Activated CD4-positive, alpha-beta memory T cell treated with anti-CD3 and anti-CD28 coated beads for 36 hours (primary cell): ENCODE results near the gene CD101. TPM values are rescaled to one million over a fixed set of nuclear protein-coding genes. Genes with fewer than 3 reads are reported as not detected.

Source experiments
- CTCF ChIA-PET: fragments of 350-600 bp; sonication (Branson Sonifier 250); formaldehyde crosslinking; loops from one replicate; lab custom pipeline; 2021; ENCODE audit warnings: antibody characterized with exemption, inconsistent platforms; lab: Charles Lee
- POLR2A ChIA-PET: fragments of 350-600 bp; sonication (Branson Sonifier 250); formaldehyde crosslinking; loops from one replicate; lab custom pipeline; 2021; ENCODE audit warnings: antibody characterized with exemption; lab: Charles Lee
- DNase-seq: peaks from one replicate; pipeline ENCODE4 v3.0.0-alpha.2; 2020
- H3K27ac Mint-ChIP-seq: one replicate; pipeline ENCODE4 v1.8.0; 2021; ENCODE audit warnings: mixed read lengths
- H3K27me3 Mint-ChIP-seq: one replicate; pipeline ENCODE4 v1.8.0; 2021; ENCODE audit warnings: mixed read lengths
- H3K36me3 Mint-ChIP-seq: one replicate; pipeline ENCODE4 v1.8.0; 2021; ENCODE audit warnings: mixed read lengths
- H3K4me1 Mint-ChIP-seq: one replicate; pipeline ENCODE4 v1.8.0; 2021; ENCODE audit warnings: low read depth, mixed read lengths
- H3K4me3 Mint-ChIP-seq: one replicate; pipeline ENCODE4 v1.8.0; 2021; ENCODE audit warnings: mild to moderate bottlenecking, mixed read lengths
- H3K9me3 Mint-ChIP-seq: one replicate; pipeline ENCODE4 v1.8.0; 2021; ENCODE audit warnings: mixed read lengths
- intact Hi-C: fragments of 100-400 bp; cut with micrococcal nuclease; formaldehyde crosslinking; loops from one replicate; pipeline ENCODE4 v1.15.1; 2023
- total RNA-seq, 2 experiments: library from RNA; stranded (reverse); gene quantifications; one replicate each; pipeline ENCODE4 v1.2.3, GENCODE V29; 2021

Gene CD101, protein sequence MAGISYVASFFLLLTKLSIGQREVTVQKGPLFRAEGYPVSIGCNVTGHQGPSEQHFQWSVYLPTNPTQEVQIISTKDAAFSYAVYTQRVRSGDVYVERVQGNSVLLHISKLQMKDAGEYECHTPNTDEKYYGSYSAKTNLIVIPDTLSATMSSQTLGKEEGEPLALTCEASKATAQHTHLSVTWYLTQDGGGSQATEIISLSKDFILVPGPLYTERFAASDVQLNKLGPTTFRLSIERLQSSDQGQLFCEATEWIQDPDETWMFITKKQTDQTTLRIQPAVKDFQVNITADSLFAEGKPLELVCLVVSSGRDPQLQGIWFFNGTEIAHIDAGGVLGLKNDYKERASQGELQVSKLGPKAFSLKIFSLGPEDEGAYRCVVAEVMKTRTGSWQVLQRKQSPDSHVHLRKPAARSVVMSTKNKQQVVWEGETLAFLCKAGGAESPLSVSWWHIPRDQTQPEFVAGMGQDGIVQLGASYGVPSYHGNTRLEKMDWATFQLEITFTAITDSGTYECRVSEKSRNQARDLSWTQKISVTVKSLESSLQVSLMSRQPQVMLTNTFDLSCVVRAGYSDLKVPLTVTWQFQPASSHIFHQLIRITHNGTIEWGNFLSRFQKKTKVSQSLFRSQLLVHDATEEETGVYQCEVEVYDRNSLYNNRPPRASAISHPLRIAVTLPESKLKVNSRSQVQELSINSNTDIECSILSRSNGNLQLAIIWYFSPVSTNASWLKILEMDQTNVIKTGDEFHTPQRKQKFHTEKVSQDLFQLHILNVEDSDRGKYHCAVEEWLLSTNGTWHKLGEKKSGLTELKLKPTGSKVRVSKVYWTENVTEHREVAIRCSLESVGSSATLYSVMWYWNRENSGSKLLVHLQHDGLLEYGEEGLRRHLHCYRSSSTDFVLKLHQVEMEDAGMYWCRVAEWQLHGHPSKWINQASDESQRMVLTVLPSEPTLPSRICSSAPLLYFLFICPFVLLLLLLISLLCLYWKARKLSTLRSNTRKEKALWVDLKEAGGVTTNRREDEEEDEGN
- total RNA-seq, result under 1 TPM; 0.14 to 0.19 TPM

DNA sequence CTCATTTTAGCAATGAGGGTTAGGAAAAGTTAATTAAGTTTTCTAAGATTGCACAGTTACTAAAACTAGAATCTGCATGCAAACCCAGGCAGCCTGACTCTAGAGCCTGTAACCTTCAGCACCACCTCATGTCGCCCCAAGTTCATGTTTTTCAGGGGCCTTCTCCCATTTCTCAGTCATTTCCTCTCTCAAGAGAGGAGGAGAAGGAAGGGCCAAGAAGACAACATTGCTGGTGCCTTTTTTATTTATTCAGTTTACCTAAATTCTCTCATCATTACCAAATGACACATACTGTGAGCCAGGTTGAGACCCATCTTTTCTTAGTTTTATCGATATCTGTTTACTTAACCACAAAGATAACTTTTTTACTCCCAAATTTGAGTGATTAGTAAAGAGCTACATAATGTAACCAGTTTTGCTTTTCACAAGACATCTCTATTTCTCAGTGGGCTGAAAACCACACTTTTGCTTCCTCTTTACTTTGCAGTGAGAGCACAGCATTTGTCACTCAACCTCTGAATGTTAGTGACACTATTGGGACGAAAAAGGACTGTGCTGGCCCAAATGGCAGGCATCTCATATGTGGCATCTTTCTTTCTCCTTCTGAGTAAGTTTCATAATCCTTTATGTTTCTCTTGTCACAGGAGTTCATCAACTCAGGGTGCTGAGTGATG, at the start of gene CD101:
CD101 (plus strand) TSS at position 507 of the 674 bp plus-strand sequence; CDS start at position 565, 58 bp downstream.
- intact Hi-C loops, result loop anchor here (1.0 to 5.0 kb wide), 10 partner anchors 15 to 263 kb away; partner anchors contain the start of gene TTF2
- peak; percentile 66 for DNase-seq
- no peaks in the 10 kb centered on the region for H3K27me3 Mint-ChIP-seq
- ChIA-PET POLR2A (interaction anchor here (0.7 to 1.4 kb wide), 6 partner anchors 10 to 445 kb away, joined by 3 to 5 read pairs (median 4); no protein-coding TSS in a partner anchor), CTCF (interaction anchor here (0.6 to 0.9 kb wide), 4 partner anchors 8 to 427 kb away, joined by 3 read pairs; no protein-coding TSS in a partner anchor)
- no peaks in the 10 kb centered on the region for H3K36me3 Mint-ChIP-seq
- H3K4me3 Mint-ChIP-seq, result no peak within 1 kb of the TSS
- H3K27ac Mint-ChIP-seq, result peak within 1 kb of the TSS; percentile 26
- H3K9me3 Mint-ChIP-seq, result no peaks in the 10 kb centered on the region
- H3K4me1 Mint-ChIP-seq, result peaks cover 31% of the 10 kb centered on the region

DNA sequence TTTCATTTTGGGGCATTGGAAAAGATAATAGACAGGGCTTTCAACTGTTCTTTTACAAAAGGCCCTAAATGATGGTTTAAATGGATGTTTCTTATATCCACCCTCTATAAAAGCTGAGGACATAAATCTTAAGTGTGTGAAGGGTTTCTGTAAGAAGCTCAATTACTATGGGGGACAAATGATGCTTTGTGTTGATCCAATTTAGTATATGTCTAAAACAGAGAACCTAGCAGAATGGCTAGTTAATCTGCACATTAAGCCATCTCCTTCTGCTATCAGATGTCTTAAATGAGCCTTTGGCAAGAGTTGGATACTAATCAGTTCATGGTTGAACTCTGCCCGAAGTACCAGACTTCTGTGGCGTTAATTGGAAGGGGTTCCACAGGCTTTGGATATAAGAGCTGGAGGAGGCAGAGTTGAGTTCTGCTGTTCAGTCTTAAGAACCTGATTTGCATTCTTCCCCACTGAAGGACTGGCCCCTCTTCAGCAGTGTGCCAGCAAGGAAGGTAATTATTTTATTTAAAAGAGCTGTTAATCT, 48.8 kb upstream of the CD101 start:
- intact Hi-C loops, result no loop called here
- H3K27ac Mint-ChIP-seq, result no peak overlapping the region
- ChIA-PET POLR2A (no interaction called here), CTCF (interaction anchor here (0.7 kb wide), 1 partner anchor 421 kb away, joined by 4 read pairs; no protein-coding TSS in a partner anchor)
- H3K27me3 Mint-ChIP-seq, result no peaks in the 10 kb centered on the region
- no peaks in the 10 kb centered on the region for H3K4me1 Mint-ChIP-seq
- no peak overlapping the region for H3K4me3 Mint-ChIP-seq
- no peaks in the 10 kb centered on the region for H3K9me3 Mint-ChIP-seq
- no peaks in the 10 kb centered on the region for H3K36me3 Mint-ChIP-seq
- no peak for DNase-seq

DNA sequence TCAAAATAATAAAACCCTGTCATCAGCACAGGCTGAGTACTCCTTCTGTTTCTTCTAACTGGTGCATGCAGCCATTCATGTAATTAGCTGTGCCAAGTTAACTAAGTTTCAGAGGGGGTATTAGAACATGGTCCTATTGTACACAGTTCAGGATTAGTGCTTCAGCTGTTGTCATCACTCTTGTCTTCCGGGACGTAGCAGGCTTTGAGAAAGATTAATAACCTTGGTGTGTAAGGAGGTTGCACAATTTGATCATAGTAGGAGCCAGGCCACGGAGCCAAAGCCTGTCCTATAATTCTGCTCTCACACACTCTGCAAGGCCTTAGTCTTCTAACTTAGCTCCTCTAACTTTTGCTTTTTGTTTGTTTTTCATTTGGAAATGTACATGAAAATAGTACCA, 47.1 kb upstream of the CD101 start:
- ChIA-PET CTCF (no interaction called here), POLR2A (no interaction called here)
- Mint-ChIP-seq H3K27ac (no peak overlapping the region), H3K4me3 (no peak overlapping the region), H3K36me3 (no peaks in the 10 kb centered on the region), H3K27me3 (no peaks in the 10 kb centered on the region), H3K9me3 (no peaks in the 10 kb centered on the region), H3K4me1 (no peaks in the 10 kb centered on the region)
- no peak for DNase-seq
- intact Hi-C loops, result no loop called here

DNA sequence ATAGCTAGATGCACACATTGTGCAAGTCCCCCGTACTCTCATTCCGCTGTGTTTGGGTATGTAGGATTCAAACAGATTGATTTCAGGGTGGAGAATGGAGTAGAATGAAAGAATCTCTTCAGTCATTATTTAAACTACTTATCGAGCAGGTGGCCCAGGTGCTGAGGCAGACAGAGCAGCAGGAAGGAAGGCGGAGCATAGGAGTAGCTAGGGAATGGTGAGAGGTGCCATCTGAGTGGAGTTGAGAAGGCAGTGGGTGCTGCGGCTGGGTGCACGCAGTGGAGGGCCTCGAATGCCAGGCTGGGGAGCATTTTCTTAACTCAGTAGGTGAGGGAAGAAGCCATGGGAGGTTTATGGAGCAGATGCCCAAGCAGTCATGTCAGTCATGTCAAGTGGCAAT, 45.2 kb upstream of the CD101 start:
- ChIA-PET POLR2A (no interaction called here), CTCF (no interaction called here)
- Mint-ChIP-seq H3K27me3 (no peaks in the 10 kb centered on the region), H3K4me3 (no peak overlapping the region), H3K36me3 (no peaks in the 10 kb centered on the region), H3K9me3 (no peaks in the 10 kb centered on the region), H3K4me1 (no peaks in the 10 kb centered on the region), H3K27ac (no peak overlapping the region)
- intact Hi-C loops, result no loop called here
- no peak for DNase-seq

DNA sequence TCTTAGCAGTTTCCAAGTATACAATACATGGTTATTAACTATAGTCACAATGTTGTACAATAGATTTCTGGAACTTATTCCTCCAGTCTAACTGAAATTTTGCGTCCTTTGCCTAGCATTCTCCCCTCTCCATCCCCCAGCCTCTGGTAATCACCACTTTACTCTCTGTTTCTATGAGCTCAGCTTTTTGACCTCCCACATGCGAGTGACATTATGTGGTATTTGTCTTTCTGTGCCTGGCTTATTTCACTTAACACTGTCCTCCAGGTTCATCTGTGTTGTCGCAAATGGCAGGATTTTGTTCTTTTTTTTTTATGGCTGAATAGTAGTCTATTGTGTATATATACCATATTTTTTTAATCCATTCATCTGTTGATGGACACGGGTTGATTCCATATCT, 43.9 kb upstream of the CD101 start:
- DNase-seq, result no peak
- intact Hi-C loops, result no loop called here
- Mint-ChIP-seq H3K4me3 (no peak overlapping the region), H3K27ac (no peak overlapping the region), H3K4me1 (no peaks in the 10 kb centered on the region), H3K36me3 (no peaks in the 10 kb centered on the region), H3K9me3 (no peaks in the 10 kb centered on the region), H3K27me3 (no peaks in the 10 kb centered on the region)
- ChIA-PET POLR2A (no interaction called here), CTCF (no interaction called here)

DNA sequence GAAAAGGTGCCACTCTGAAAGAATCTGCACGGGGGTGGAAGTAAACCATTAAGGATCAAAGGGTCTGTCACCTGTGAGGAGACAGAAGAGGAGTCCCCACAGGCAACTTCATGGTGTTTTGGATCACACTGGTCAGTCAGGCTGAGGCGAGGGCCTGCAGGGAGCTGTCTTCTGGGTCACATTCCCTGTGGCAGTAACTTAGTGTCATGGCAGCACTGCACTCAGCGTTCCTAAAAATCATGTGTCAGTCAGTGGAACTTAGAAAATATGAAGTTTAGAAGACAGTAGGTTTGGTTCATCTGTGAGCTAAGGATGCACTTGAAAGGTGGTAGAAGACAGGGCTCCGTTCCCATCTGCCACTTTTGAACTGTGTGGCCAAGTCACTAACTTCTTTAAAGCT, 43.5 kb upstream of the CD101 start:
- no peaks in the 10 kb centered on the region for H3K9me3 Mint-ChIP-seq
- POLR2A ChIA-PET, result no interaction called here

DNA sequence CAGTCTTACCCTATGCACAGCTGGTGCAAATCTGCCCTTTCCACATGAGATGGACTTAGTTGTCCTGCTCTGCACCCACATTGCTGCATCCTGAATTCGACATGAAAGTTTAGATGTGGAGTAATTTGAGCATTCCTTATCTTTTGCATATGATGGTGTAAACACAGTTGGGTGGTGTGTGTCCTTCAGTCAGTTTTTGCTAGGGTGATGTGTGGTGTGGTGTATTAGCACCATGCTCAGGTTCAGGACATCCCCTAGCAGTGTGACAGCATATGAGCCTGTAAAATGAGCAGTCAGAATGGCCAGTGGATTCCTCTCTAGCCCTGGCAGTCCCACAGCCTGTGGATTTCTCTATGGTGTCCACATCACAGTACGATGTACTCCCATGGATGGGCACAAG, 42.6 kb upstream of the CD101 start:
- Mint-ChIP-seq H3K36me3 (no peaks in the 10 kb centered on the region), H3K9me3 (no peaks in the 10 kb centered on the region), H3K27me3 (no peaks in the 10 kb centered on the region), H3K4me3 (no peak overlapping the region), H3K27ac (no peak overlapping the region), H3K4me1 (no peaks in the 10 kb centered on the region)
- ChIA-PET CTCF (no interaction called here), POLR2A (no interaction called here)
- intact Hi-C loops, result no loop called here
- DNase-seq, result no peak

More for the DNA sequence above, 43.5 kb upstream of the CD101 start:
- intact Hi-C loops, result no loop called here
- DNase-seq, result no peak
- no peak overlapping the region for H3K4me3 Mint-ChIP-seq
- H3K4me1 Mint-ChIP-seq, result no peaks in the 10 kb centered on the region
- no peaks in the 10 kb centered on the region for H3K27me3 Mint-ChIP-seq
- no peaks in the 10 kb centered on the region for H3K36me3 Mint-ChIP-seq
- CTCF ChIA-PET, result no interaction called here
- H3K27ac Mint-ChIP-seq, result no peak overlapping the region

DNA sequence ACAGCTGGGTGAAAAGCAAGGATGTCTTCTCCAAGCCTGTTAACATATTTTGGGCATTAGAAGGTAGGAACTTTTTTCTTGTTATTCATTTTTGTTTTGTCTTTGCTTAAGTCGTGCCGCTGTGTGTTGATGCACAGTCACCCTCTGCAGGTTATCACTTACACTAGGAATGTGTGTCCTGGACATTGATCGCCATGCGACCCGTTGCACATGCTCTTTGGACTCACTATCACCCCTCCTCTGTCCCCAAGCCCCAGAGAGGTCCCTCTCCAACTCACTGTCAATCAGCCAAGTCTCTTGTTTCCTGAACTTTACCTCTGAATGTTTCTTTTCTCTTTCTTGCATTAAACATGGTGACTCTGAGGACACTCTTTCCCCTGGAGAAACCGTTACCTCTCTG, 40.0 kb upstream of the CD101 start:
- Mint-ChIP-seq H3K4me1 (no peaks in the 10 kb centered on the region), H3K27me3 (no peaks in the 10 kb centered on the region), H3K4me3 (no peak overlapping the region), H3K36me3 (no peaks in the 10 kb centered on the region), H3K9me3 (no peaks in the 10 kb centered on the region), H3K27ac (no peak overlapping the region)
- POLR2A ChIA-PET, result no interaction called here
- intact Hi-C loops, result no loop called here
- DNase-seq, result no peak
- CTCF ChIA-PET, result no interaction called here

DNA sequence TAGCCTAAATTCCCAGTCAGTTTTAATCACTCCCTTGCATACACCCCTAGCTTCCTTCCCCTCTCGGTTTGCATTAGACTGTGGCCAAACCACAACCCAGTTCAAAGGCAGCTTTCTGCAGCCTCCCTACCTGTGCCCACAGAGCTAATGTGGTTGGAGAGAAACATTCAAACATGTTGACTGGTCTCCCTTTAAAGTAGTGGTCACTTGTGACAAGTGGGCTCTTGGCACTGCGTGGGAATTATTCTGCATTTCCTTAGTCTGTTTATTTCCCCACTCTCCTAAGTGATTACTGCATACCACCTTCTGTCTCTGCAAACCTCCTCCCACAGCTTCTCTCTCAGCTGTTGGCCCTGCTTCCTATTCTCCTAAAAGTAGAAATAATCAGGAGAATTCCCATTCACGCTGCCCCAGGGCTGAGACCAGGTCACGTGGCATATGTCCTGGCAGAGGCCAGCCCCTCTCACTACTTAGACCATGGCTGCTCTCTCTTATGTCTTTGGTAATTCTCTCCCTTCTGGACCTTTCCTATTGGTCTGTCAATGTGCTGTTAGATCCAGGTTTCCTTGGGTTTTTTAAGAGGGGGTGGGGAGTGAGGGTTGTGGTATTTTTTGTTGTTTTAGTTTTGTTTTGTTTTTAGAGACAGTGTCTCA, 38.4 kb upstream of the CD101 start:
- Mint-ChIP-seq H3K36me3 (peaks cover 3% of the 10 kb centered on the region), H3K4me3 (no peak overlapping the region), H3K4me1 (no peaks in the 10 kb centered on the region), H3K27me3 (no peaks in the 10 kb centered on the region), H3K9me3 (no peaks in the 10 kb centered on the region), H3K27ac (no peak overlapping the region)
- DNase-seq, result no peak
- intact Hi-C loops, result no loop called here
- ChIA-PET CTCF (interaction anchor here (0.6 kb wide), 2 partner anchors 238 to 394 kb away, joined by 3 read pairs; no protein-coding TSS in a partner anchor), POLR2A (no interaction called here)

DNA sequence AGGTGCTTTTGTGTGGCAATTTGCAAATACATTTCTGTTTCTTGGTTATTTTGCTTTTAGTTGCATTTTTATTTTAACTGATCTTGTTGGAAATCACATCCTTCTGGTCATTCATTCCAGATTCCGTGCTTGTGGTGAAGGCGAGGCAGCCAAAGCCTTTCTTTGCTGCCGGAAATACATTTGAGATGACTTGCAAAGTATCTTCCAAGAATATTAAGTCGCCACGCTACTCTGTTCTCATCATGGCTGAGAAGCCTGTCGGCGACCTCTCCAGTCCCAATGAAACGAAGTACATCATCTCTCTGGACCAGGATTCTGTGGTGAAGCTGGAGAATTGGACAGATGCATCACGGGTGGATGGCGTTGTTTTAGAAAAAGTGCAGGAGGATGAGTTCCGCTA, 34.8 kb upstream of the CD101 start:
- CTCF ChIA-PET, result no interaction called here
- intact Hi-C loops, result no loop called here

DNA sequence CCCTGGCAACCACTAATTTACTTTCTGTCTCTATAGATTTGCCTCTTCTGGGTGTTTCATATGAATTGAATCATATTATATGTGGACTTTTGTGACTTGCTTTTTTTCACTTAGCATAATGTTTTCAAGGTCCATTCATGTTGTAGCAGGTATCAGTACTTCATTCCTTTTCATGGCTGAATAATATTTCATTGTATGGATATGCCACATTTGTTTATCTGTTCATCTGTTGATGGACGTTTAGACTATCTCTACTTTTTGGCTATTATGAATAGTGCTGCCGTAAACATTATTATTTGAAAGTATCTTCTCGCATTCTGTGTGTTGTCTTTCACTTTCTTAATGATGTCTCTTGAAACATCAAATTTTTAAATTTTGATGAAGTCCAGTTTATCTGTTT, 32.8 kb upstream of the CD101 start:
- Mint-ChIP-seq H3K4me3 (no peak overlapping the region), H3K9me3 (no peaks in the 10 kb centered on the region), H3K27ac (no peak overlapping the region), H3K36me3 (peaks cover 4% of the 10 kb centered on the region), H3K4me1 (no peaks in the 10 kb centered on the region), H3K27me3 (no peaks in the 10 kb centered on the region)
- ChIA-PET POLR2A (no interaction called here), CTCF (no interaction called here)
- intact Hi-C loops, result no loop called here
- no peak for DNase-seq

More for the DNA sequence above, 34.8 kb upstream of the CD101 start:
- no peaks in the 10 kb centered on the region for H3K4me1 Mint-ChIP-seq
- POLR2A ChIA-PET, result no interaction called here
- H3K27me3 Mint-ChIP-seq, result no peaks in the 10 kb centered on the region
- H3K4me3 Mint-ChIP-seq, result no peak overlapping the region
- no peaks in the 10 kb centered on the region for H3K9me3 Mint-ChIP-seq
- no peak overlapping the region for H3K27ac Mint-ChIP-seq
- DNase-seq, result no peak
- H3K36me3 Mint-ChIP-seq, result peaks cover 4% of the 10 kb centered on the region
